Tibial nerve (tissue), 4 donors: ENCODE measurements around the gene NKX3-2. TPM values are rescaled to one million over a fixed set of nuclear protein-coding genes. Genes with fewer than 3 reads are reported as not detected.

Experiments
- DNase-seq, 2 donors: peaks; one replicate each; pipeline ENCODE4 v3.0.0-alpha.2; 2019; ENCODE audit warnings: low spot score in 2 of 2
- H3K27ac ChIP-seq, 4 donors: fragments of 200-600 bp; sonication (generic) in 3 of 4; one replicate each; pipeline ENCODE4 v1.5.1; 2017 to 2019; ENCODE audit warnings: mild to moderate bottlenecking in 1 of 4
- H3K27me3 ChIP-seq, 2 donors: fragments of 200-600 bp; sonication (generic) in 1 of 2; one replicate each; pipeline versions ENCODE4 v1.5.1 to v1.6.0; 2017 to 2019
- H3K36me3 ChIP-seq, 3 donors: fragments of 200-600 bp; sonication (generic); one replicate each; pipeline ENCODE4 v1.5.1; 2018 to 2019
- H3K4me1 ChIP-seq, 4 donors: fragments of 200-600 bp; sonication (generic) in 3 of 4; one replicate each; pipeline ENCODE4 v1.5.1; 2017 to 2019
- H3K4me3 ChIP-seq, 4 donors: fragments of 200-600 bp; sonication (generic) in 3 of 4; one replicate each; pipeline ENCODE4 v1.5.1; 2017 to 2019; ENCODE audit warnings: mild to moderate bottlenecking in 1 of 4, moderate library complexity in 1 of 4
- H3K9me3 ChIP-seq, 4 donors: fragments of 200-600 bp; sonication (generic) in 3 of 4; one replicate each; pipeline ENCODE4 v1.5.1; 2017 to 2019
- EP300 ChIP-seq, 2 donors: sonication (generic); formaldehyde crosslinking; IDR thresholded peaks; one replicate each; pipeline ENCODE4 v1.6.1; 2017; ENCODE audit warnings: antibody characterized with exemption in 2 of 2, mild to moderate bottlenecking in 1 of 2
- POLR2A ChIP-seq, 2 donors: fragments of 450-650 bp; IDR thresholded peaks; one replicate each; pipeline ENCODE4 v1.6.1; 2017; ENCODE audit warnings: antibody characterized with exemption in 2 of 2, mild to moderate bottlenecking in 2 of 2, moderate library complexity in 2 of 2
- WGBS, 2 donors: methylation state at CpG; one replicate each; pipeline ENCODE4 v1.1.5; 2018; 5-methylcytosine and 5-hydroxymethylcytosine counted together
- total RNA-seq, 4 donors: library from RNA; depleted of rRNA; stranded (reverse); fragments of >200 nt; gene quantifications; one replicate each; pipeline ENCODE4 v1.1.0, GENCODE V29; 2016
- TF ChIP-seq, protein P1 (sequence below), 5 experiments: fragments of 200-600 bp in 3 of 5; fragments of 450-650 bp in 2 of 5; sonication (generic) in 3 of 5; IDR thresholded peaks; one replicate each; pipeline ENCODE4 v1.5.1; 2016 to 2019; ENCODE audit warnings: antibody characterized with exemption in 5 of 5, mild to moderate bottlenecking in 3 of 5, moderate library complexity in 2 of 5

NKX3-2 gene
- total RNA-seq, 4 donors from 2014 or later = 0.22 to 0.84 (median 0.30) TPM; not detected in 1

DNA sequence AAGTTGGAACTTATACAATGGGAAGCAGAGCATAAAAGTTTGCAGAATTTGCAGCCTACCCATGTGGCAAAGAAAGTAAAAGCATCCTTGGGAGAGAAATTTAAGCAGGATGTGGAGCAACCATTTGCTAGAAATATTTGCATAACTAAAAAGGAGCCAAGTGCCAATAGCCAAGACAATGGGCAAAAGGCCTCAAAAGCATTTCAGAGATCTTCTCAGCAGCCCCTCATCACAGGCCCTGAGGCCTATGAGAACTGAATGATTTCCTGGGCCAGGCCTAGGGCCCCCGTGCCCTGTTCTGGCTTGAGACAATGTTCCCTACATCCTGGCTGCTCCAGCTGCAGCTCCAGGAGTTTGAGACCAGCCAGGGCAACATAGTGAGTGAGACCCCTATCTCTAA, 34.9 kb downstream of the NKX3-2 start:
- Histone ChIP-seq H3K4me1 (no peaks in the 10 kb centered on the region), H3K9me3 (no peaks in the 10 kb centered on the region), H3K36me3 (no peaks in the 10 kb centered on the region), H3K4me3 (no peak overlapping the region), H3K27me3 (peaks cover 0 to 13% of the 10 kb centered on the region in 2 donors), H3K27ac (no peak overlapping the region)
- DNase-seq = no peak
- TF ChIP-seq EP300 (IDR thresholded peaks at IDR 0.05) (no peak), POLR2A (IDR thresholded peaks at IDR 0.05) (no peak)
- TF ChIP-seq, protein P1, sequence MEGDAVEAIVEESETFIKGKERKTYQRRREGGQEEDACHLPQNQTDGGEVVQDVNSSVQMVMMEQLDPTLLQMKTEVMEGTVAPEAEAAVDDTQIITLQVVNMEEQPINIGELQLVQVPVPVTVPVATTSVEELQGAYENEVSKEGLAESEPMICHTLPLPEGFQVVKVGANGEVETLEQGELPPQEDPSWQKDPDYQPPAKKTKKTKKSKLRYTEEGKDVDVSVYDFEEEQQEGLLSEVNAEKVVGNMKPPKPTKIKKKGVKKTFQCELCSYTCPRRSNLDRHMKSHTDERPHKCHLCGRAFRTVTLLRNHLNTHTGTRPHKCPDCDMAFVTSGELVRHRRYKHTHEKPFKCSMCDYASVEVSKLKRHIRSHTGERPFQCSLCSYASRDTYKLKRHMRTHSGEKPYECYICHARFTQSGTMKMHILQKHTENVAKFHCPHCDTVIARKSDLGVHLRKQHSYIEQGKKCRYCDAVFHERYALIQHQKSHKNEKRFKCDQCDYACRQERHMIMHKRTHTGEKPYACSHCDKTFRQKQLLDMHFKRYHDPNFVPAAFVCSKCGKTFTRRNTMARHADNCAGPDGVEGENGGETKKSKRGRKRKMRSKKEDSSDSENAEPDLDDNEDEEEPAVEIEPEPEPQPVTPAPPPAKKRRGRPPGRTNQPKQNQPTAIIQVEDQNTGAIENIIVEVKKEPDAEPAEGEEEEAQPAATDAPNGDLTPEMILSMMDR (IDR thresholded peaks at IDR 0.05) = no peak
- WGBS, 2 donors = 55 to 67% methylated on average over 1 of the region's 1 CpG

- no peak for DNase-seq
- H3K27me3 ChIP-seq = peaks cover 0 to 15% of the 10 kb centered on the region in 2 donors
- no peaks in the 10 kb centered on the region for H3K36me3 ChIP-seq
- H3K27ac ChIP-seq = no peak overlapping the region
- no peaks in the 10 kb centered on the region for H3K9me3 ChIP-seq
- TF ChIP-seq, protein P1 (IDR thresholded peaks at IDR 0.05) = no peak
- TF ChIP-seq POLR2A (IDR thresholded peaks at IDR 0.05) = no peak
- no peak for TF ChIP-seq EP300 (IDR thresholded peaks at IDR 0.05)
- no peaks in the 10 kb centered on the region for H3K4me1 ChIP-seq
- WGBS, 2 donors = 92 to 97% methylated on average over 5 of the region's 5 CpGs
- H3K4me3 ChIP-seq = no peak overlapping the region
Measured at GRCh38 chr4:13504374-13504773, 39.9 kb downstream of the NKX3-2 start.

DNA sequence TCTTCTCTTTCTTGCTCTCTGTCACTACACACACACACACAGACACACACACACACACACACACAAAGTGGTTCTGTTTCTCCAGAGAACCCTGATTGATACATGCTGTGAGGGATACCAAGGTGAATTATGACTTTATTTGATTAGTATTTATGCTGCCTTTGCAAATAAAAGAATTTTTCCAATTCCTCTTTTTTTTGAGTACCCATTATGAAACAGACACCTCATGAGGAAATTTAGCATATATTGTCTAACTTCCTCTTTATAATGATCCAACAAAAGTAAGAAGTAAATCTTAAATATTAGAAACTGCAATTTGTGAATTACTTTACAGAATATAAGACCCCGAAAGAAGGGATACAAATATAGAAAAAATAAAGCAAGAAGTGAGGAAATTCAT, 45.8 kb downstream of the NKX3-2 start:
- Histone ChIP-seq H3K4me3 (no peak overlapping the region), H3K4me1 (no peaks in the 10 kb centered on the region), H3K27me3 (peaks cover 0 to 15% of the 10 kb centered on the region in 2 donors), H3K9me3 (no peaks in the 10 kb centered on the region), H3K27ac (no peak overlapping the region), H3K36me3 (no peaks in the 10 kb centered on the region)
- TF ChIP-seq EP300 (IDR thresholded peaks at IDR 0.05) (no peak), POLR2A (IDR thresholded peaks at IDR 0.05) (no peak)
- TF ChIP-seq, protein P1 (IDR thresholded peaks at IDR 0.05) = no peak
- 91 to 92% methylated on average over 1 of the region's 1 CpG for whole genome bisulfite sequencing, 2 donors
- DNase-seq = no peak

- Histone ChIP-seq H3K4me1 (no peaks in the 10 kb centered on the region), H3K27ac (no peak overlapping the region), H3K27me3 (peaks cover 0 to 14% of the 10 kb centered on the region in 2 donors), H3K36me3 (no peaks in the 10 kb centered on the region), H3K4me3 (no peak overlapping the region), H3K9me3 (no peaks in the 10 kb centered on the region)
- WGBS, 2 donors = 47 to 56% methylated on average over 2 of the region's 2 CpGs
- no peak for DNase-seq
- TF ChIP-seq, protein P1 (IDR thresholded peaks at IDR 0.05) = no peak
- TF ChIP-seq POLR2A (IDR thresholded peaks at IDR 0.05) (no peak), EP300 (IDR thresholded peaks at IDR 0.05) (no peak)
Measured at GRCh38 chr4:13496605-13497004, 47.7 kb downstream of the NKX3-2 start.

DNA sequence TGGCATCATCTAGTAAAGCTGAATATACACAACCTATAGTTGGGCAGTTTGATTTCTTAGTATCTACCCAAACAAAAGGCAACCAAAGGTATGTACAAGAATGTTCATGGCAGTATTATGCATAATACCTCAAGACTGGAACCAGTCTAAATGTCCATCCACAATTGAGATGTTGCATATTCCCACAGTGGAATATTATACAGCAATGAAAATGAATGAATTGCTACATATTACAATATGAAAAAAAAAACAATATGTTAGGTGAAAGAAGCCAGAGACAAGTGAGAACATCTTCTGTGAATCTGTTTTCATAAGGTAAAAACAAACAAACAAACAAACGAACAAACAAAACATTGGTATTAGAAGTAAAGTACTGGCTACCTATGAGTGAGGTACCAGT, 48.6 kb downstream of the NKX3-2 start:
- Histone ChIP-seq H3K36me3 (no peaks in the 10 kb centered on the region), H3K27me3 (peaks cover 0 to 8% of the 10 kb centered on the region in 2 donors), H3K9me3 (no peaks in the 10 kb centered on the region), H3K4me1 (no peaks in the 10 kb centered on the region), H3K27ac (no peak overlapping the region), H3K4me3 (no peak overlapping the region)
- WGBS, 2 donors = 83 to 92% methylated on average over 1 of the region's 1 CpG
- DNase-seq = no peak
- TF ChIP-seq POLR2A (IDR thresholded peaks at IDR 0.05) = no peak
- no peak for TF ChIP-seq EP300 (IDR thresholded peaks at IDR 0.05)
- TF ChIP-seq, protein P1 (IDR thresholded peaks at IDR 0.05) = no peak
